Ishikawa (cell line): ENCODE measurements around the gene KIF22.

Source experiments
- REST ChIP-seq: IDR thresholded peaks from 2 replicates; pipeline ENCODE4 v1.6.1; 2012; ENCODE audit warnings: low read depth, mild to moderate bottlenecking
- TEAD4 ChIP-seq: IDR thresholded peaks from 2 replicates; pipeline ENCODE4 v1.6.1; 2012

GRCh38 chr16:29818082-29818481, 27.5 kb downstream of the KIF22 start:
- TF ChIP-seq REST (no peak), TEAD4 (no peak)
